CD14-positive monocyte (primary cell): ENCODE measurements around the gene GBGT1. TPM values are rescaled to one million over a fixed set of nuclear protein-coding genes. Genes with fewer than 3 reads are reported as not detected.
"Not testable (repeated sequence)": the region's sequence is repeated elsewhere in the genome, so short reads cannot be mapped to it uniquely, and the experiment has no call there.

Source experiments
- DNase-seq, 3 donors: peaks; one replicate each; pipeline ENCODE4 v3.0.0-alpha.2; 2011 to 2022
- H2AFZ ChIP-seq: 2 replicates; pipeline ENCODE4 v1.6.0; 2012; ENCODE audit warnings: mild to moderate bottlenecking, low read depth, low read length, inconsistent platforms; ENCODE audit not compliant: insufficient read depth, poor library complexity, severe bottlenecking
- H3K27ac ChIP-seq, 2 donors: 1 replicate in 1 of 2; 2 replicates in 1 of 2; pipeline ENCODE4 v1.5.1; 2012 to 2013; ENCODE audit warnings: low read length in 2 of 2, control low read depth in 1 of 2, inconsistent platforms in 1 of 2, low read depth in 1 of 2, mild to moderate bottlenecking in 1 of 2
- H3K27me3 ChIP-seq, 2 donors: one replicate each; pipeline versions ENCODE4 v1.6.0 to v1.6.1; 2011 to 2013; ENCODE audit warnings: low read length in 2 of 2; ENCODE audit not compliant: control insufficient read depth in 2 of 2, insufficient read depth in 2 of 2
- H3K36me3 ChIP-seq, 2 donors: replicated peaks in 1 of 2; 1 replicate in 1 of 2; 2 replicates in 1 of 2; pipeline versions ENCODE4 v1.5.1 to v1.6.1; 2012 to 2013; ENCODE audit warnings: low read length in 2 of 2, control low read depth in 1 of 2, inconsistent platforms in 1 of 2, mild to moderate bottlenecking in 1 of 2; ENCODE audit not compliant: insufficient read depth in 2 of 2, control insufficient read depth in 1 of 2
- H3K4me1 ChIP-seq, 2 donors: 1 replicate in 1 of 2; 2 replicates in 1 of 2; pipeline versions ENCODE4 v1.5.1 to v1.6.1; 2012 to 2013; ENCODE audit warnings: low read length in 2 of 2, control low read depth in 1 of 2, inconsistent platforms in 1 of 2, mild to moderate bottlenecking in 1 of 2, moderate library complexity in 1 of 2; ENCODE audit not compliant: insufficient read depth in 2 of 2, control insufficient read depth in 1 of 2
- H3K4me2 ChIP-seq: replicated peaks from 2 replicates; pipeline ENCODE3; 2012; ENCODE audit warnings: low read length, moderate library complexity, mild to moderate bottlenecking; ENCODE audit not compliant: poor library complexity, severe bottlenecking; ENCODE audit errors: extremely low read depth
- H3K4me3 ChIP-seq, 3 experiments: fragments of 200-600 bp in 1 of 3; sonication (generic) in 1 of 3; replicated peaks in 1 of 3; 1 replicate in 2 of 3; 2 replicates in 1 of 3; pipeline ENCODE4 v1.5.1; 2011 to 2013; ENCODE audit warnings: low read length in 3 of 3, mild to moderate bottlenecking in 3 of 3, control low read depth in 2 of 3, low read depth in 2 of 3, inconsistent platforms in 1 of 3, moderate library complexity in 1 of 3
- H3K79me2 ChIP-seq: 2 replicates; pipeline ENCODE4 v1.6.0; 2012; ENCODE audit warnings: mild to moderate bottlenecking, control low read depth, inconsistent platforms, low read length, moderate library complexity; ENCODE audit not compliant: insufficient read depth
- H3K9ac ChIP-seq: 2 replicates; pipeline ENCODE4 v1.6.0; 2017; ENCODE audit warnings: low read length, mild to moderate bottlenecking; ENCODE audit not compliant: insufficient read depth, poor library complexity, severe bottlenecking
- H3K9me3 ChIP-seq, 2 donors: replicated peaks in 1 of 2; 1 replicate in 1 of 2; 2 replicates in 1 of 2; pipeline versions ENCODE4 v1.5.1 to v1.6.1; 2012 to 2013; ENCODE audit warnings: low read length in 2 of 2, control low read depth in 1 of 2; ENCODE audit not compliant: control insufficient read depth in 1 of 2, insufficient read depth in 1 of 2
- H4K20me1 ChIP-seq: 2 replicates; pipeline ENCODE4 v1.6.0; 2012; ENCODE audit warnings: mild to moderate bottlenecking, low read length, control low read depth, moderate library complexity; ENCODE audit not compliant: insufficient read depth
- H3K27ac Mint-ChIP-seq, 7 donors: one replicate each; pipeline ENCODE4 v1.8.0; 2020; ENCODE audit warnings: mild to moderate bottlenecking in 7 of 7, mixed read lengths in 7 of 7, moderate library complexity in 6 of 7, inconsistent platforms in 2 of 7
- H3K27me3 Mint-ChIP-seq, 3 donors: one replicate each; pipeline ENCODE4 v1.8.0; 2021 to 2022; ENCODE audit warnings: low read depth in 3 of 3, mild to moderate bottlenecking in 3 of 3, mixed read lengths in 3 of 3, moderate library complexity in 3 of 3, inconsistent platforms in 1 of 3
- H3K36me3 Mint-ChIP-seq, 2 donors: one replicate each; pipeline ENCODE4 v1.8.0; 2020; ENCODE audit warnings: mixed read lengths in 2 of 2, inconsistent platforms in 1 of 2, mild to moderate bottlenecking in 1 of 2
- H3K4me1 Mint-ChIP-seq: one replicate; pipeline ENCODE4 v1.8.0; 2020; ENCODE audit warnings: mild to moderate bottlenecking, mixed read lengths
- H3K4me3 Mint-ChIP-seq, 2 donors: one replicate each; pipeline ENCODE4 v1.8.0; 2020; ENCODE audit warnings: mild to moderate bottlenecking in 2 of 2, mixed read lengths in 2 of 2, moderate library complexity in 1 of 2
- H3K9me3 Mint-ChIP-seq, 7 donors: one replicate each; pipeline ENCODE4 v1.8.0; 2020 to 2022; ENCODE audit warnings: mixed read lengths in 7 of 7, mild to moderate bottlenecking in 6 of 7, moderate library complexity in 6 of 7, inconsistent platforms in 2 of 7
- WGBS: methylation state at CpG from one replicate; pipeline ENCODE4 v1.1.5; 2013; ENCODE audit warnings: missing lambda C conversion rate; ENCODE audit not compliant: insufficient coverage; 5-methylcytosine and 5-hydroxymethylcytosine counted together
- intact Hi-C, 2 donors: fragments of 100-400 bp; cut with micrococcal nuclease; formaldehyde crosslinking; loops; one replicate each; pipeline versions ENCODE4 v1.15.0 to v1.15.1; 2023
- polyA plus RNA-seq, 3 donors: library from polyadenylated mRNA; depleted of rRNA in 1 of 3; unstranded in 2 of 3; stranded (reverse) in 1 of 3; fragments of 300-500 nt in 2 of 3; fragments of >200 nt in 1 of 3; fragmentation: Illumina TruSeq in 2 of 3; gene quantifications; 1 replicate in 2 of 3; 2 replicates in 1 of 3; pipeline ENCODE4 v1.2.3, GENCODE V29; 2012 to 2021
- TF ChIP-seq, protein P1 (sequence below): fragments of 200-600 bp; IDR thresholded peaks from one replicate; pipeline ENCODE4 v1.8.0; 2022; ENCODE audit warnings: antibody characterized with exemption, mild to moderate bottlenecking

The GBGT1 gene
- polyA plus RNA-seq, 3 donors = 7.1 to 40.1 (median 8.0) TPM

DNA sequence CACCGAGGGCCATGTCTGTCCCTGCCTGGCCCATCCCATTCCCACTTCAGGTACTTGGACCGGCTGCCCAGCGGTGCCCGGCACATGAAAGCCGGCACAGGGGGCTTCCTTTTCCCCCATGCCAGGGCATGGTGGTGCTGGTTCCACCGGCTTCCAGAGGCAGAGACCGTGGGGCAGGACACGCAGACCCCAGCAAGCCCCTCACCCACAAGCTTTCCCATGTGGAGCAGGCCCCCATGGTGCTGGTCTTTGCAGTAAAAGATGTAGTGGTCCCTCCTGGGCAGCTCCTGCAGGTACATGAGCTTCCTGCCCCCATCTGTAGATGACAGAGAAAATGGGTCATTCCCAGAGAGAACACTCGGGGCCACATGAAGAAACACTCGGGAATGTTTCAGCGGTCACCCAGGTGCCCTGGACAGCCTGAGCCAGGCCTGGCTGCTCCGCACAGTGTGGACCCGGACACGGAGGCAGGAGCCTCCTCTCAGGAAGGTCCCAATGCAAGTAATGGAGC lies 43.4 kb upstream of the GBGT1 start:
- no peak overlapping the region for H3K4me3 ChIP-seq
- no peaks in the 10 kb centered on the region for H4K20me1 ChIP-seq
- H2AFZ ChIP-seq = no peak overlapping the region
- Mint-ChIP-seq H3K9me3 (peaks cover 0 to 6% (median 1%) of the 10 kb centered on the region in 7 donors), H3K27me3 (peaks cover 0 to 6% (median 5%) of the 10 kb centered on the region in 3 donors), H3K4me1 (no peaks in the 10 kb centered on the region), H3K4me3 (no peak overlapping the region), H3K27ac (no peak overlapping the region), H3K36me3 (no peaks in the 10 kb centered on the region)
- DNase-seq = no peak
- intact Hi-C loops = no loop called here
- no peak overlapping the region for H3K4me2 ChIP-seq
- no peaks in the 10 kb centered on the region for H3K27me3 ChIP-seq
- H3K27ac ChIP-seq = no peak overlapping the region
- H3K36me3 ChIP-seq = no peaks in the 10 kb centered on the region
- no peaks in the 10 kb centered on the region for H3K9me3 ChIP-seq
- no peaks in the 10 kb centered on the region for H3K4me1 ChIP-seq
- no peaks in the 10 kb centered on the region for H3K79me2 ChIP-seq
- no peak overlapping the region for H3K9ac ChIP-seq
- TF ChIP-seq, protein P1, sequence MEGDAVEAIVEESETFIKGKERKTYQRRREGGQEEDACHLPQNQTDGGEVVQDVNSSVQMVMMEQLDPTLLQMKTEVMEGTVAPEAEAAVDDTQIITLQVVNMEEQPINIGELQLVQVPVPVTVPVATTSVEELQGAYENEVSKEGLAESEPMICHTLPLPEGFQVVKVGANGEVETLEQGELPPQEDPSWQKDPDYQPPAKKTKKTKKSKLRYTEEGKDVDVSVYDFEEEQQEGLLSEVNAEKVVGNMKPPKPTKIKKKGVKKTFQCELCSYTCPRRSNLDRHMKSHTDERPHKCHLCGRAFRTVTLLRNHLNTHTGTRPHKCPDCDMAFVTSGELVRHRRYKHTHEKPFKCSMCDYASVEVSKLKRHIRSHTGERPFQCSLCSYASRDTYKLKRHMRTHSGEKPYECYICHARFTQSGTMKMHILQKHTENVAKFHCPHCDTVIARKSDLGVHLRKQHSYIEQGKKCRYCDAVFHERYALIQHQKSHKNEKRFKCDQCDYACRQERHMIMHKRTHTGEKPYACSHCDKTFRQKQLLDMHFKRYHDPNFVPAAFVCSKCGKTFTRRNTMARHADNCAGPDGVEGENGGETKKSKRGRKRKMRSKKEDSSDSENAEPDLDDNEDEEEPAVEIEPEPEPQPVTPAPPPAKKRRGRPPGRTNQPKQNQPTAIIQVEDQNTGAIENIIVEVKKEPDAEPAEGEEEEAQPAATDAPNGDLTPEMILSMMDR = no peak
- 93% methylated on average over 13 of the region's 14 CpGs for WGBS

DNA sequence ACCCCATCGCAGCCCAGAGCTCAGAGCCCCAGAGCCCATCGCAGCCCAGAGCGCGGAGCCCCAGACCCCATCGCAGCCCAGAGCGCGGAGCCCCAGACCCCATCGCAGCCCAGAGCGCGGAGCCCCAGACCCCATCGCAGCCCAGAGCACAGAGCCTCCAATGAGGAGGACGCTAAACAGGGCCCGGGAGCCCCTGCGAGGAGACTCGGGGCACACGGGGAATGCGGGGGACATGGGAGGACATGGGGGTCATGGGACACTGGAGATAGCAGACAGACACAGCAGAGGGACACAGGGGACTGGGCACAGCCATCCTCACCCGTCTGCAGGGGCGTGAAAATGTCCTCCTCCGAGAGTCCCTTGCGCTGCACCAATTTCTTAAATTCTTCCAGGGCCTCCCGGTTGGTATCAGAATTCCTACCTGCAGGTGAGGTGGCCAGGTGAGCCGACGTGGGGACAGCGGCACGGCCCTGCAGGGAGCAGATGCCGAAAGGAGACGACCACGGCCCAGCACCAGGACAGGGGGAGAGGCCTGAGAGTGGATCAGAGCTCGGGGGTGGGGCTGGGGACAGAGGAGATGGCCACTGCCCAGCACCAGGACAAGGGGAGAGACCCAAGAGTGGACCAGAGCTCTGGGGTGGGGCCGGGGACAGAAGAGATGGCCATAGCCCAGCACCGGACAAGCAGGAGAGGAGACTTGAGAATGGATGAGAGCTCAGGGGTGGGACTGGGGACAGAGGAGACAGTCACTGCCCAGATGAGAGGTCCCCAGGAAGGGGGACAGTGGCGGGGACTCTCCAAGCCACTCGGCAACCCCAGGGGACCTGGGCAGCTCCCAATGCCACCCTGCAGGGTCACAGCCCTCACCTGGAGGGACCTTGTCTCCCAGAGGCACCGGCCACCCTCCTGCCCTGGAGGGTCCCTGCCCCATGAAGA lies 42.5 kb upstream of the GBGT1 start:
- no peak overlapping the region for H3K27ac ChIP-seq
- intact Hi-C loops = no loop called here
- H3K9me3 Mint-ChIP-seq = peaks cover 0 to 4% (median 0%) of the 10 kb centered on the region in 7 donors
- H3K4me3 Mint-ChIP-seq = no peak overlapping the region
- H3K27ac Mint-ChIP-seq = no peak overlapping the region
- 83% methylated on average over 26 of the region's 35 CpGs for WGBS
- H3K36me3 Mint-ChIP-seq = no peaks in the 10 kb centered on the region
- H3K4me1 Mint-ChIP-seq = no peaks in the 10 kb centered on the region
- no peak overlapping the region for H3K4me3 ChIP-seq
- TF ChIP-seq, protein P1 = no peak
- H3K9ac ChIP-seq = no peak overlapping the region
- no peaks in the 10 kb centered on the region for H3K4me1 ChIP-seq
- no peak overlapping the region for H2AFZ ChIP-seq
- no peak for DNase-seq
- no peaks in the 10 kb centered on the region for H3K9me3 ChIP-seq
- no peaks in the 10 kb centered on the region for H3K36me3 ChIP-seq
- H3K27me3 Mint-ChIP-seq = peaks cover 0 to 6% (median 2%) of the 10 kb centered on the region in 3 donors
- no peak overlapping the region for H3K4me2 ChIP-seq
- H3K79me2 ChIP-seq = no peaks in the 10 kb centered on the region
- no peaks in the 10 kb centered on the region for H4K20me1 ChIP-seq
- no peaks in the 10 kb centered on the region for H3K27me3 ChIP-seq

DNA sequence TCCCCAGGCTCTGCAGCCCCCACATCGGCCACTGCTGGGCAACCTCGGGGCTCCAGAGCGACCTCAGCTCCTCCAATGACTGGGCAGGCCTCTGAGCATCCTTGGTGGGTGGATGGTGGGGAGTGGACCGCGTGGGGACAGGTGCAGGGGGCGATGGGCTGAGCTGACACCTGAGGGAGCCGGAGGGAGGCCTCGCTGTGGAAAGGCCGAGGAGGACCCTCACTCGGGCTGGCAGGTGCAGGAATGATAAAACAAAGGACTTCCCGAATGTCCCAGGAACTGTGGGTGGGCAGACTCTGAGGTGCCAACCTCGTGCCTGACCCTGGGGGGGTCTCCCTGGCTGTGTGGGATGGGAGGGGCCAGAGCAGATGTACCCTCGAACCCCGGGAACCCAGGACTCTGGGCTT lies 41.8 kb upstream of the GBGT1 start:
- H3K9me3 Mint-ChIP-seq, H3K4me3 Mint-ChIP-seq, H3K36me3 ChIP-seq, DNase-seq, H3K4me2 ChIP-seq, H3K27me3 ChIP-seq, H3K27me3 Mint-ChIP-seq, H3K79me2 ChIP-seq, intact Hi-C loops, H4K20me1 ChIP-seq, H3K4me1 ChIP-seq, H2AFZ ChIP-seq, H3K9ac ChIP-seq, H3K27ac ChIP-seq, H3K9me3 ChIP-seq, H3K4me3 ChIP-seq, H3K27ac Mint-ChIP-seq, H3K4me1 Mint-ChIP-seq, H3K36me3 Mint-ChIP-seq: not testable (repeated sequence)
- 87% methylated on average over 12 of the region's 14 CpGs for WGBS
